Panc1 (cell line): Measurements from ENCODE around the gene ITGB6. TPM values are rescaled to one million over a fixed set of nuclear protein-coding genes. Genes with fewer than 3 reads are reported as not detected.

Source experiments
- ATAC-seq: fragments of 200-7000 bp; cut with Tn5 transposase; 2 replicates; pipeline ENCODE4 v1.9.1; 2020; ENCODE audit warnings: mild to moderate bottlenecking, moderate library complexity
- BruUV-seq: library from RNA; stranded (reverse); fragments of 400-500 nt; replicated peaks from 2 replicates; lab custom pipeline; 2021; lab: Mats Ljungman, UMichigan
- CTCF ChIA-PET: fragments of 300-600 bp; sonication (Branson Sonifier 250); formaldehyde crosslinking; loops from one replicate; lab custom pipeline; 2022; ENCODE audit warnings: antibody characterized with exemption; lab: Charles Lee
- POLR2A ChIA-PET: fragments of 300-600 bp; sonication (Branson Sonifier 250); formaldehyde crosslinking; loops from one replicate; lab custom pipeline; 2022; ENCODE audit warnings: antibody characterized with exemption; lab: Charles Lee
- DNase-seq: peaks from one replicate; pipeline ENCODE4 v3.0.0-alpha.2; 2010; ENCODE audit warnings: low read depth, low spot score
- H3K27ac ChIP-seq: 2 replicates; pipeline ENCODE4 v1.5.1; 2011; ENCODE audit warnings: mild to moderate bottlenecking, low read length, inconsistent platforms
- H3K27me3 ChIP-seq: fragments of 200-500 bp; sonication (Bioruptor generic); 2 replicates; pipeline ENCODE4 v1.6.0; 2014; ENCODE audit warnings: low read length, inconsistent platforms; ENCODE audit not compliant: control insufficient read depth, insufficient read depth
- H3K36me3 ChIP-seq: fragments of 200-500 bp; sonication (Bioruptor generic); 2 replicates; pipeline ENCODE4 v1.5.1; 2014; ENCODE audit warnings: inconsistent platforms, mild to moderate bottlenecking, low read length, moderate library complexity; ENCODE audit not compliant: control insufficient read depth, insufficient read depth
- H3K4me1 ChIP-seq: 2 replicates; pipeline ENCODE4 v1.5.1; 2011; ENCODE audit warnings: inconsistent platforms, mild to moderate bottlenecking, low read length, moderate library complexity; ENCODE audit not compliant: control insufficient read depth, insufficient read depth
- H3K4me3 ChIP-seq, 2 experiments: 2 replicates each; pipeline ENCODE4 v1.5.1; 2011 to 2012; ENCODE audit warnings: low read depth in 2 of 2, low read length in 2 of 2, mild to moderate bottlenecking in 2 of 2, inconsistent platforms in 1 of 2, moderate library complexity in 1 of 2
- H3K9me3 ChIP-seq: fragments of 200-500 bp; sonication (Bioruptor generic); 2 replicates; pipeline ENCODE4 v1.5.1; 2014; ENCODE audit warnings: low read depth, mild to moderate bottlenecking, inconsistent platforms, low read length, moderate library complexity; ENCODE audit not compliant: control insufficient read depth, insufficient read depth
- CTCF ChIP-seq: fragments of 450-650 bp; IDR thresholded peaks from 2 replicates; pipeline ENCODE4 v1.5.1; 2017; ENCODE audit warnings: mild to moderate bottlenecking
- POLR2AphosphoS5 ChIP-seq: IDR thresholded peaks from 2 replicates; pipeline ENCODE4 v1.6.1; 2012; ENCODE audit warnings: mild to moderate bottlenecking, low read depth, low read length, moderate library complexity
- REST ChIP-seq, 2 experiments: IDR thresholded peaks; 2 replicates each; pipeline ENCODE4 v1.6.1; 2011 to 2012; ENCODE audit warnings: low read depth in 2 of 2, control low read depth in 1 of 2, low read length in 1 of 2, mild to moderate bottlenecking in 1 of 2, moderate library complexity in 1 of 2; ENCODE audit not compliant: insufficient read depth in 1 of 2
- SIN3A ChIP-seq: IDR thresholded peaks from 2 replicates; pipeline ENCODE4 v1.6.1; 2012; ENCODE audit warnings: low read depth, mild to moderate bottlenecking, low read length, moderate library complexity, borderline replicate concordance; ENCODE audit not compliant: insufficient read depth
- TCF7L2 ChIP-seq: IDR thresholded peaks from 2 replicates; pipeline ENCODE4 v1.6.1; 2011; ENCODE audit warnings: mild to moderate bottlenecking, low read depth, low read length, inconsistent platforms
- in situ Hi-C: cut with HindIII; loops from 2 replicates; pipeline ENCODE4 v1.10.0; 2016; ENCODE audit warnings: low sequenced_read_pairs, low pct_unique_long_range_greater_than_20kb
- intact Hi-C: fragments of 100-400 bp; cut with micrococcal nuclease; formaldehyde crosslinking; loops from one replicate; pipeline ENCODE4 v1.10.0; 2022; ENCODE audit not compliant: unreplicated experiment
- total RNA-seq: library from RNA; stranded (reverse); gene quantifications from one replicate; pipeline ENCODE4 v1.2.1, GENCODE V29; 2021; ENCODE audit not compliant: unreplicated experiment

The ITGB6 gene
- total RNA-seq, 1 experiment from 2014 or later, result 0.08 TPM

DNA sequence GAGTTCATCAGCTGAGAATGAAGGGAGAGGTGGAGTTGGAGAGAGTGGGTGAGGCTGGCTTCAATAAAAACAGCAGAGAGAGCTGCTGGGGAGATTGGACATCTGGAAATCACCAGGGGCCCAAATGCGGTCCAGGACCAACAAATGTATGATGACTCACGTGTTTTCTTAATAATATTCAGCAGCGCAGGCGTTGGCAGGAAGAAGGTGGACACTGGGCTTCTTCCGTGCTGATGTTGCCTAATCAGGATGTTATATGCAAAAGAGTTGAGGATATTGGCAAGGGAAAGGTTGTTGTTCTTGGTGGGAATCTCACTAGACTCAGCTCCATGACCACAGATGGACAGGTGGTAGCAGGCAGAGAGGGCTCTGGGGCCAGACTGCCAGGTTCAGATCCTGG is 124.9 kb downstream of the ITGB6 start:
- in situ Hi-C loops (no loop called here), intact Hi-C loops (no loop called here)
- Histone ChIP-seq H3K4me1 (no peaks in the 10 kb centered on the region), H3K36me3 (no peaks in the 10 kb centered on the region), H3K9me3 (no peaks in the 10 kb centered on the region), H3K27me3 (no peaks in the 10 kb centered on the region), H3K27ac (no peak overlapping the region), H3K4me3 (no peak overlapping the region)
- ChIA-PET CTCF (interaction anchor here (0.5 kb wide), 1 partner anchor 508 kb away, joined by 3 read pairs; no protein-coding TSS in a partner anchor), POLR2A (interaction anchor here (0.6 kb wide), 1 partner anchor 168 kb away, joined by 3 read pairs; no protein-coding TSS in a partner anchor)
- no peak for TF ChIP-seq TCF7L2
- no peak for TF ChIP-seq POLR2AphosphoS5
- TF ChIP-seq SIN3A, result no peak
- TF ChIP-seq CTCF, result no peak
- TF ChIP-seq REST (IDR thresholded peaks at IDR 0.05; ENCODE audit: insufficient read depth in 1 of 2, low read depth in 2 of 2, low read length in 1 of 2), result no peak
- no TSS peak for BruUV-seq
- DNase-seq, result no peak
- no peak for ATAC-seq

GRCh38 chr2:160073284-160073888 is 126.7 kb downstream of the ITGB6 start:
- ChIA-PET POLR2A (no interaction called here), CTCF (no interaction called here)
- no peak overlapping the region for H3K4me3 ChIP-seq
- no peak for ATAC-seq
- H3K36me3 ChIP-seq, result no peaks in the 10 kb centered on the region
- H3K27ac ChIP-seq, result no peak overlapping the region
- no peaks in the 10 kb centered on the region for H3K4me1 ChIP-seq
- intact Hi-C loops, result no loop called here
- TF ChIP-seq SIN3A (no peak), CTCF (no peak), TCF7L2 (no peak), REST (IDR thresholded peaks at IDR 0.05; ENCODE audit: insufficient read depth in 1 of 2, low read depth in 2 of 2, low read length in 1 of 2) (no peak), POLR2AphosphoS5 (no peak)
- in situ Hi-C loops, result no loop called here
- no TSS peak for BruUV-seq
- H3K27me3 ChIP-seq, result no peaks in the 10 kb centered on the region
- H3K9me3 ChIP-seq, result peaks cover 15% of the 10 kb centered on the region; the same call in 1 of the 2 replicates
- no peak for DNase-seq
